ENCODE results near the gene PRDM16.

- no peak for TF ChIP-seq YY1 (IDR thresholded peaks at IDR 0.05; ENCODE audit: insufficient read depth, insufficient read length)
- no peak for TF ChIP-seq ZNF274 (IDR thresholded peaks at IDR 0.05; ENCODE audit: low read depth, low read length)
These were observed 287.2 kb downstream of the PRDM16 start for GRCh38 chr1:3355894-3356826.
